Measurements from ENCODE around the gene ZNF790. TPM values are rescaled to one million over a fixed set of nuclear protein-coding genes. Genes with fewer than 3 reads are reported as not detected.

Gene ZNF790
- total and polyA plus RNA-seq, 2 of the 13 experiments (the other 11 are each of a cell fraction or from before 2014, with no cell fraction given): 1.3 to 5.3 TPM

DNA sequence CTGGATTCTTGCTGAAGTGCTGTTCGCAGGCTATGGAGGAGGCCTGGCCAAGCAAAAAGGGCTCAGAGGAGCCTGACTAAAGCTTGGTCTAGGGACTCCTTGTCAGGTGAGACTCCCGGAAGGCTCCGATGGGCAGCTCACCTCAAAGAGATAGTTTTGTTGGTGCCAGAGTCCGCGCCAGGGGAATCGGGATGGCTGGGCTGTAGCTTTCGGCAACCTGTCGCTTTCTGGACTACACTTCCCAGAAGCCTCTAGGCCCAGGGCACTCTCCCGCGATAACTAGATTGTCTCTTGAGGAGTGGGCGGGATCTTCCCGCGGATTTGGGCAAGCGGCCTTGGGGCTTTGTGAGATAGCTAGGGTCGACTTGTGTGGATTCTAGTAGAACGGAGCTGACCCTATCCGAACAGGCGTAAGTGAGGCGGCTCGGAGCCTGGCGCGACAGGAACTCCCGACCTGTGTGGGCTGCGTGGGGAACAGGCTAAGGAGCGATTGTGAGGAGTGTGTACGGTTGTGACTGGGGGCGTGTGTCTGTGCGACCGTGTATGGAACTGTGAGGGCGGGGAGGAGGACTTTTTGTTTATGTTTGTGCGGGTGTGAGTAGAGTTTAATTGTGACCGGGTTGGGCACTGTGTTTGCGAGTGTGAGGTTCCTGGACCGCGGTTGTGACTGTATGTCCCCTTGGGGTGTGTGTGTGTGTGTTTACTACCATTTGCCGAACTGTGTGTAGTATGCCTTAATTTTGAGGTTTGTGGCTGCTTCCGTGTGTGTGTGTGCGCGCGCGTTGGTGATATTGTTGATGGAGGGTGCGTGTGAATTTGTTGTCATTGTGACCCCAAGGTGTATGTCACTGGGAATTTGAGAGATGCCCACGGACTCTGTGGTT, 12.6 kb upstream of the ZNF790 start, which contains the start of gene ZNF345 (continued):
- TF ChIP-seq, protein P1, sequence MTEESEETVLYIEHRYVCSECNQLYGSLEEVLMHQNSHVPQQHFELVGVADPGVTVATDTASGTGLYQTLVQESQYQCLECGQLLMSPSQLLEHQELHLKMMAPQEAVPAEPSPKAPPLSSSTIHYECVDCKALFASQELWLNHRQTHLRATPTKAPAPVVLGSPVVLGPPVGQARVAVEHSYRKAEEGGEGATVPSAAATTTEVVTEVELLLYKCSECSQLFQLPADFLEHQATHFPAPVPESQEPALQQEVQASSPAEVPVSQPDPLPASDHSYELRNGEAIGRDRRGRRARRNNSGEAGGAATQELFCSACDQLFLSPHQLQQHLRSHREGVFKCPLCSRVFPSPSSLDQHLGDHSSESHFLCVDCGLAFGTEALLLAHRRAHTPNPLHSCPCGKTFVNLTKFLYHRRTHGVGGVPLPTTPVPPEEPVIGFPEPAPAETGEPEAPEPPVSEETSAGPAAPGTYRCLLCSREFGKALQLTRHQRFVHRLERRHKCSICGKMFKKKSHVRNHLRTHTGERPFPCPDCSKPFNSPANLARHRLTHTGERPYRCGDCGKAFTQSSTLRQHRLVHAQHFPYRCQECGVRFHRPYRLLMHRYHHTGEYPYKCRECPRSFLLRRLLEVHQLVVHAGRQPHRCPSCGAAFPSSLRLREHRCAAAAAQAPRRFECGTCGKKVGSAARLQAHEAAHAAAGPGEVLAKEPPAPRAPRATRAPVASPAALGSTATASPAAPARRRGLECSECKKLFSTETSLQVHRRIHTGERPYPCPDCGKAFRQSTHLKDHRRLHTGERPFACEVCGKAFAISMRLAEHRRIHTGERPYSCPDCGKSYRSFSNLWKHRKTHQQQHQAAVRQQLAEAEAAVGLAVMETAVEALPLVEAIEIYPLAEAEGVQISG (CRISPR knock-in tag; IDR thresholded peaks at IDR 0.05): peak; percentile 23
- TF ChIP-seq, protein P2, sequence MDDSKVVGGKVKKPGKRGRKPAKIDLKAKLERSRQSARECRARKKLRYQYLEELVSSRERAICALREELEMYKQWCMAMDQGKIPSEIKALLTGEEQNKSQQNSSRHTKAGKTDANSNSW (CRISPR knock-in tag; IDR thresholded peaks at IDR 0.05; ENCODE audit: borderline replicate concordance): no peak
- TF ChIP-seq ZNF557 (CRISPR knock-in tag; IDR thresholded peaks at IDR 0.05) (no peak), GATA4 (IDR thresholded peaks at IDR 0.05; ENCODE audit: borderline replicate concordance, low read depth) (no peak), GABPB1 (CRISPR knock-in tag; IDR thresholded peaks at IDR 0.05) (peak; percentile 49; the same call in 1 of the 2 replicates), ZNF724P (CRISPR knock-in tag; IDR thresholded peaks at IDR 0.05; ENCODE audit: borderline replicate concordance) (0 out of 2 replicates have a peak, but pooled peaks have one; percentile 27), ZNF230 (CRISPR knock-in tag; IDR thresholded peaks at IDR 0.05) (no peak), REPIN1 (CRISPR knock-in tag; IDR thresholded peaks at IDR 0.05; ENCODE audit: borderline replicate concordance, low read depth) (no peak), GFI1 (CRISPR knock-in tag; IDR thresholded peaks at IDR 0.05; ENCODE audit: borderline replicate concordance) (no peak), ZNF737 (CRISPR knock-in tag; IDR thresholded peaks at IDR 0.05; ENCODE audit: borderline replicate concordance) (no peak), SOX6 (IDR thresholded peaks at IDR 0.05) (no peak), SOX6 (CRISPR knock-in tag; IDR thresholded peaks at IDR 0.05) (no peak), PCBP2 (optimal IDR thresholded peaks at IDR 0.05; ENCODE audit: low read depth, low read length, poor library complexity, severe bottlenecking) (no peak), PHF8 (CRISPR knock-in tag; IDR thresholded peaks at IDR 0.05) (peak; percentile 39), ZNF780A (CRISPR knock-in tag; IDR thresholded peaks at IDR 0.05) (no peak), PLRG1 (conservative IDR thresholded peaks at IDR 0.05) (no peak), CHD2 (IDR thresholded peaks at IDR 0.05; ENCODE audit: low read depth, low read length) (peak; percentile 96), GABPA (IDR thresholded peaks at IDR 0.05; ENCODE audit: low read depth, low read length) (no peak), GABPA (CRISPR knock-in tag; IDR thresholded peaks at IDR 0.05; ENCODE audit: low read depth) (peak; percentile 66)
- TF ChIP-seq, protein P3, sequence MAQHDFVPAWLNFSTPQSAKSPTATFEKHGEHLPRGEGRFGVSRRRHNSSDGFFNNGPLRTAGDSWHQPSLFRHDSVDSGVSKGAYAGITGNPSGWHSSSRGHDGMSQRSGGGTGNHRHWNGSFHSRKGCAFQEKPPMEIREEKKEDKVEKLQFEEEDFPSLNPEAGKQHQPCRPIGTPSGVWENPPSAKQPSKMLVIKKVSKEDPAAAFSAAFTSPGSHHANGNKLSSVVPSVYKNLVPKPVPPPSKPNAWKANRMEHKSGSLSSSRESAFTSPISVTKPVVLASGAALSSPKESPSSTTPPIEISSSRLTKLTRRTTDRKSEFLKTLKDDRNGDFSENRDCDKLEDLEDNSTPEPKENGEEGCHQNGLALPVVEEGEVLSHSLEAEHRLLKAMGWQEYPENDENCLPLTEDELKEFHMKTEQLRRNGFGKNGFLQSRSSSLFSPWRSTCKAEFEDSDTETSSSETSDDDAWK (CRISPR knock-in tag; IDR thresholded peaks at IDR 0.05): no peak
- TF ChIP-seq, protein P4, sequence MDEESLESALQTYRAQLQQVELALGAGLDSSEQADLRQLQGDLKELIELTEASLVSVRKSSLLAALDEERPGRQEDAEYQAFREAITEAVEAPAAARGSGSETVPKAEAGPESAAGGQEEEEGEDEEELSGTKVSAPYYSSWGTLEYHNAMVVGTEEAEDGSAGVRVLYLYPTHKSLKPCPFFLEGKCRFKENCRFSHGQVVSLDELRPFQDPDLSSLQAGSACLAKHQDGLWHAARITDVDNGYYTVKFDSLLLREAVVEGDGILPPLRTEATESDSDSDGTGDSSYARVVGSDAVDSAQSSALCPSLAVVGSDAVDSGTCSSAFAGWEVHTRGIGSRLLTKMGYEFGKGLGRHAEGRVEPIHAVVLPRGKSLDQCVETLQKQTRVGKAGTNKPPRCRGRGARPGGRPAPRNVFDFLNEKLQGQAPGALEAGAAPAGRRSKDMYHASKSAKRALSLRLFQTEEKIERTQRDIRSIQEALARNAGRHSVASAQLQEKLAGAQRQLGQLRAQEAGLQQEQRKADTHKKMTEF (CRISPR knock-in tag; IDR thresholded peaks at IDR 0.05): peak; percentile 55; the same call in 1 of the 2 replicates
- TF ChIP-seq, protein P5, sequence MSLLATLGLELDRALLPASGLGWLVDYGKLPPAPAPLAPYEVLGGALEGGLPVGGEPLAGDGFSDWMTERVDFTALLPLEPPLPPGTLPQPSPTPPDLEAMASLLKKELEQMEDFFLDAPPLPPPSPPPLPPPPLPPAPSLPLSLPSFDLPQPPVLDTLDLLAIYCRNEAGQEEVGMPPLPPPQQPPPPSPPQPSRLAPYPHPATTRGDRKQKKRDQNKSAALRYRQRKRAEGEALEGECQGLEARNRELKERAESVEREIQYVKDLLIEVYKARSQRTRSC (CRISPR knock-in tag; IDR thresholded peaks at IDR 0.05; ENCODE audit: low read depth): no peak
- TF ChIP-seq, protein P6, sequence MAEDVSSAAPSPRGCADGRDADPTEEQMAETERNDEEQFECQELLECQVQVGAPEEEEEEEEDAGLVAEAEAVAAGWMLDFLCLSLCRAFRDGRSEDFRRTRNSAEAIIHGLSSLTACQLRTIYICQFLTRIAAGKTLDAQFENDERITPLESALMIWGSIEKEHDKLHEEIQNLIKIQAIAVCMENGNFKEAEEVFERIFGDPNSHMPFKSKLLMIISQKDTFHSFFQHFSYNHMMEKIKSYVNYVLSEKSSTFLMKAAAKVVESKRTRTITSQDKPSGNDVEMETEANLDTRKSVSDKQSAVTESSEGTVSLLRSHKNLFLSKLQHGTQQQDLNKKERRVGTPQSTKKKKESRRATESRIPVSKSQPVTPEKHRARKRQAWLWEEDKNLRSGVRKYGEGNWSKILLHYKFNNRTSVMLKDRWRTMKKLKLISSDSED (CRISPR knock-in tag; IDR thresholded peaks at IDR 0.05): no peak
